Suppressor macrophage (primary cell): ENCODE data around the gene SH2D4B.

Source experiments
- DNase-seq, 4 experiments: peaks; one replicate each; pipeline ENCODE4 v3.0.0-alpha.2; 2020 to 2022
- total RNA-seq, 17 experiments: gene quantifications; one replicate each; lab custom pipeline; 2026; ENCODE audit warnings: mixed read lengths in 6 of 17, inconsistent platforms in 3 of 17; lab: John Stamatoyannopoulos, UW

The SH2D4B gene
- total RNA-seq, result 0 to 2.3 (median 0.04) reads per million in 17 experiments

GRCh38 chr10:80537736-80538480, at the start of gene SH2D4B:
Gene SH2D4B (plus strand): TSS chr10:80537902. CDS start chr10:80538332, 430 bp downstream.
- DNase-seq, result no peak

- DNase-seq, result no peak
Measured at GRCh38 chr10:80488539-80489066, 49.1 kb upstream of the SH2D4B start.

GRCh38 chr10:80489371-80490112, 48.2 kb upstream of the SH2D4B start:
- DNase-seq, result no peak

- DNase-seq, result peak; percentile 80 to 94 (median 90)
Measured at GRCh38 chr10:80491251-80492102, 46.2 kb upstream of the SH2D4B start.

GRCh38 chr10:80492848-80493521, 44.7 kb upstream of the SH2D4B start:
- peak in 2 of 4 experiments; percentile 52 to 61 for DNase-seq

GRCh38 chr10:80493522-80494051, 44.1 kb upstream of the SH2D4B start:
- peak; percentile 39 to 70 (median 62) for DNase-seq

- no peak for DNase-seq
Measured at GRCh38 chr10:80496555-80497172, 41.0 kb upstream of the SH2D4B start.

- DNase-seq, result peak; percentile 19 to 61 (median 52)
Measured at GRCh38 chr10:80497187-80498077, 40.3 kb upstream of the SH2D4B start.

GRCh38 chr10:80498078-80498832, 39.4 kb upstream of the SH2D4B start:
- DNase-seq, result no peak

GRCh38 chr10:80498833-80499741, 38.6 kb upstream of the SH2D4B start:
- peak; percentile 94 to 98 (median 96) for DNase-seq

GRCh38 chr10:80500572-80501380, 36.9 kb upstream of the SH2D4B start:
- peak; percentile 43 to 78 (median 66) for DNase-seq

GRCh38 chr10:80501381-80501912, 36.3 kb upstream of the SH2D4B start:
- no peak for DNase-seq

GRCh38 chr10:80501913-80502521, 35.7 kb upstream of the SH2D4B start:
- DNase-seq, result no peak

GRCh38 chr10:80502621-80503583, 34.8 kb upstream of the SH2D4B start:
- no peak for DNase-seq

- DNase-seq, result no peak
Measured at GRCh38 chr10:80503584-80504157, 34.0 kb upstream of the SH2D4B start.
